T-helper 1 cell treated with Interleukin-12 subunit alpha and Interleukin-12 subunit beta and Interleukin-4 antibody, amounts not matched to agents 30 μg/mL and 1 μg/mL, for 36 hours (primary cell): ENCODE measurements around the gene FRRS1L.

Source experiments
- H3K27ac Mint-ChIP-seq: one replicate; pipeline ENCODE4 v1.8.0; 2021; ENCODE audit warnings: mild to moderate bottlenecking, mixed read lengths
- H3K27me3 Mint-ChIP-seq: one replicate; pipeline ENCODE4 v1.8.0; 2021; ENCODE audit warnings: low read depth, mixed read lengths
- H3K36me3 Mint-ChIP-seq: one replicate; pipeline ENCODE4 v1.8.0; 2021; ENCODE audit warnings: low read depth, mixed read lengths
- H3K4me1 Mint-ChIP-seq: one replicate; pipeline ENCODE4 v1.8.0; 2021; ENCODE audit warnings: low read depth, mixed read lengths
- H3K4me3 Mint-ChIP-seq: one replicate; pipeline ENCODE4 v1.8.0; 2021; ENCODE audit warnings: mild to moderate bottlenecking, moderate library complexity, mixed read lengths
- H3K9me3 Mint-ChIP-seq: one replicate; pipeline ENCODE4 v1.8.0; 2021; ENCODE audit warnings: mixed read lengths

The FRRS1L gene

GRCh38 chr9:109162677-109163076, 4.4 kb downstream of the FRRS1L start:
- Mint-ChIP-seq H3K27ac (no peak overlapping the region), H3K9me3 (peaks cover 11% of the 10 kb centered on the region), H3K4me3 (no peak overlapping the region), H3K27me3 (peaks cover 57% of the 10 kb centered on the region), H3K4me1 (peaks cover 2% of the 10 kb centered on the region), H3K36me3 (peaks cover 1% of the 10 kb centered on the region)

DNA sequence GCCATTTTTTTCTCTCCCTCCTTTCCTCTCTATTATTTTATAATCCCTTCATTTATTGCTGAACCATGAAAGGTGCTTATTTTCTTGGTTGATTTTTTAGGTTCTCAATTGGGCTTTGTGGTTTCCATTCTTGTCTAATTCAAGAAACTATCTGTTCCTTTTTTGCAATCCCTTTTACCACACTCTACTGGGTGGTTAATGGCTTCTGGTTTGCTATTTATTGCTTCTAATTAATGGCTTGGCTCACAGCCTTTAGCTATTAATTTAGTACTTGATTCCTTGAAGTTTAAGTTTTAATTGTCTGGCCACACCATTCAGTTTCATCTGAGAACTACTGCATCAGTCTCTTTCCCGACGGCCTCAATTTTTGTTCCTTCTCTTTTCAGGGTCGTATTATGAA, 5.6 kb downstream of the FRRS1L start:
- Mint-ChIP-seq H3K9me3 (peaks cover 11% of the 10 kb centered on the region), H3K4me3 (no peak overlapping the region), H3K36me3 (peaks cover 1% of the 10 kb centered on the region), H3K27ac (no peak overlapping the region), H3K4me1 (no peaks in the 10 kb centered on the region), H3K27me3 (peaks cover 54% of the 10 kb centered on the region)

DNA sequence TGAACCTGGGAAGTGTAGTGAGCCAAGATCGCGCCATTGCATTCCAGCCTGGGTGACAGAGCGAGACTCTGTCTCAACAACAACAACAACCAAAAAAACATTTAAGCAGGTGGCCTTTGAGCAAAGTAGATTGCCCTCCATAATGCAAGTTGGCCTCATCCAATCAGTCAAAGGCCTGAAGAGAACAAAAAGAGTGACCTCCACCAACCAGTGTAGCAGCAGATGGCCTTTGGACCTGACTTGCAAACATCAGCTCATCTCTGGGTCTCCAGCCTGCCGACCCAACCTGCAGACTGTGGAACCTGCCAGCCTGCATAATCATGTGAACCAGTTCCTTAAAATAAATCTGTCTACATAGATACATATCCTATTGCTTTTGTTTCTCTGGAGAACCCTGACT, 7.5 kb downstream of the FRRS1L start:
- no peaks in the 10 kb centered on the region for H3K4me1 Mint-ChIP-seq
- H3K4me3 Mint-ChIP-seq: no peak overlapping the region
- peaks cover 39% of the 10 kb centered on the region for H3K27me3 Mint-ChIP-seq
- peaks cover 4% of the 10 kb centered on the region for H3K9me3 Mint-ChIP-seq
- no peaks in the 10 kb centered on the region for H3K36me3 Mint-ChIP-seq
- no peak overlapping the region for H3K27ac Mint-ChIP-seq

- no peak overlapping the region for H3K4me3 Mint-ChIP-seq
- no peak overlapping the region for H3K27ac Mint-ChIP-seq
- H3K9me3 Mint-ChIP-seq: peaks cover 14% of the 10 kb centered on the region
- H3K36me3 Mint-ChIP-seq: no peaks in the 10 kb centered on the region
- H3K27me3 Mint-ChIP-seq: peaks cover 34% of the 10 kb centered on the region
- H3K4me1 Mint-ChIP-seq: no peaks in the 10 kb centered on the region
These were observed 8.4 kb downstream of the FRRS1L start for GRCh38 chr9:109158651-109159050.

DNA sequence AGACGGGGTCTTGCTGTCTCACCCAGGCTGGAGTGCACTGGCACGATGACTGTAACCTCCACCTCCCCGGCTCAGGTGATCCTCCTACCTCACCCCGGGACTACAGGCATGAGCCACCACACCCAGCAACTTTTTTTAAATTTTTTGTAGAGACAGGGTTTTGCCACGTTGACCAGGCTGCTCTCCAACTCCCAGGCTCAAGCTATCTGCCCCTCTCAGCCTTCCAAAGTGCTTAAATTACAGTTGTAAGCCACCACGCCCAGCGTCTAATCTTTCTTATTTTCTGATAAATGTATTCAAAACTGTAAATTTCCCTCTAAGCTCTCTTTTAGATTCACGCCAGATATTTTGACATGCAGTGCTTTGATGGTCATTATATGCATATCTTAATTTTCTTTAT, 10.3 kb downstream of the FRRS1L start:
- H3K27me3 Mint-ChIP-seq: peaks cover 27% of the 10 kb centered on the region
- H3K4me3 Mint-ChIP-seq: no peak overlapping the region
- no peaks in the 10 kb centered on the region for H3K36me3 Mint-ChIP-seq
- H3K9me3 Mint-ChIP-seq: peaks cover 21% of the 10 kb centered on the region
- H3K27ac Mint-ChIP-seq: no peak overlapping the region
- no peaks in the 10 kb centered on the region for H3K4me1 Mint-ChIP-seq

DNA sequence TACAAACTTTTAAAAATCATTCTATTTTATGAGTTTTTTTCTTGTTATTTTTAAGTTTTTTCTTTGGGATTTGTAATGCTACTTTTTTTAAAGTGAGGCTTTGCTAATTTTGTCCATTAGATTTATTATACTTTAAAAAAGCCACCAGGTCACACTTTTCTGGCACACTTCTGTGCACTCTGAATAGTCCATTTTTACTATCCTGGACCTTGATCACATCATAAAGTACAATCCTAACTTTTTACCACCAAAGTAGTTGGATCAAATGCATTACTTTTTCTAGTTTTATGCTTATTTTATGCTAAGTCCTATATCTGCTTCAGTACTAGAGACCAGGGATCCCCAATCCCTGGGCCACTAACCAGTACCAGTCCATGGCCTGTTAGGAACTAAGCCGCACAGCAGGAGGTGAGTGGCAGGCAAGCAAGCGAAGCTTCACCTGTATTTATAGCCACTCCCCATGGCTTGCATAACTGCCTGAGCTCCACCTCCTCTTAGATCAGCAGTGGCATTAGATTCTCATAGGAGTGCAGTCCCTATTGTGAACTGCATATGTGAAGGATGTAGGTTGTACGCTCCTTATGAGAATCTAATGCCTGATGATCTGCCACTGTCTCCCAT, 16.0 kb downstream of the FRRS1L start:
- Mint-ChIP-seq H3K36me3 (no peaks in the 10 kb centered on the region), H3K4me3 (no peak overlapping the region), H3K9me3 (peaks cover 17% of the 10 kb centered on the region), H3K4me1 (no peaks in the 10 kb centered on the region), H3K27ac (no peak overlapping the region), H3K27me3 (peaks cover 12% of the 10 kb centered on the region)

DNA sequence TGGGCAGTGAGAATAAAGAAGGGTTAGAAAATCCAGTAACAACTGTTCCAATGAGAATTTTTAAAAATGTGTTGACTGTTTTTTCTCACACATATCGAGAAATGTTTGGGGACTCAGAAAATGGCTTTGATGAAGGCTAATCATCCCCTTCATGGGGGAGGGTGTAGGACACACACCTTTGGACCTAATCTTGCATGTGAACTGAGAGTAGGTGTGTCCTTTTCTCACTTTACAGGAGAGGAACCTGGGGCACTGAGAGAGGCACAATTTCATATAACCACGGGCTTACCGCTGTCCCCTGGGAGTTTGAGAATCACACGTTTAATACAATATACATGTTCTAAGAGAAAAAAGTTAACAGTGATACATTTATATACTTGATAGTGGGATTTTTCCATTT, 17.3 kb downstream of the FRRS1L start:
- H3K9me3 Mint-ChIP-seq: peaks cover 17% of the 10 kb centered on the region
- H3K27ac Mint-ChIP-seq: no peak overlapping the region

DNA sequence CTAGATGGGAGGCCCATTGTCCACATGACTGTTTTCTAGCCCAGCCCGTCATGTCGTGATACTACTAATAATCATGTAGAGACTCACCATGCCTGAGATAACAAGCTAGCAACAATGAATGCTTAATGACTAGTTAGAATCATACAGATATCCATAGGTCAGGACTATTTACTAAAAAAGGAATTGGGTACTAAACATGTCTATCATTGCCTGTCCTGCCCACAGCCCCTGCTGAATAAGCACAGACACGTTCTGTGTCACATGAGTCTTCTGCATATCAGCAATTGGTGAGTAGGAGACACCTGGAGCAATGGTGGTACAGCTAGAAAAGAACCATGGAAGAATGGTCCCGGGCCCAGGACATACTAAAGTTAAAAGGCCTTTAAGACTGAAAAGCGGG, 18.0 kb downstream of the FRRS1L start:
- peaks cover 12% of the 10 kb centered on the region for H3K9me3 Mint-ChIP-seq
- peaks cover 11% of the 10 kb centered on the region for H3K27me3 Mint-ChIP-seq
- no peaks in the 10 kb centered on the region for H3K36me3 Mint-ChIP-seq
- no peaks in the 10 kb centered on the region for H3K4me1 Mint-ChIP-seq
- H3K27ac Mint-ChIP-seq: no peak overlapping the region
- H3K4me3 Mint-ChIP-seq: no peak overlapping the region

More for the DNA sequence above, 17.3 kb downstream of the FRRS1L start:
- Mint-ChIP-seq H3K4me3 (no peak overlapping the region), H3K27me3 (peaks cover 11% of the 10 kb centered on the region), H3K36me3 (no peaks in the 10 kb centered on the region), H3K4me1 (no peaks in the 10 kb centered on the region)

GRCh38 chr9:109145051-109145450, 22.0 kb downstream of the FRRS1L start:
- no peaks in the 10 kb centered on the region for H3K9me3 Mint-ChIP-seq
- no peaks in the 10 kb centered on the region for H3K36me3 Mint-ChIP-seq
- H3K4me3 Mint-ChIP-seq: no peak overlapping the region
- peaks cover 3% of the 10 kb centered on the region for H3K4me1 Mint-ChIP-seq
- peaks cover 15% of the 10 kb centered on the region for H3K27me3 Mint-ChIP-seq
- no peak overlapping the region for H3K27ac Mint-ChIP-seq

DNA sequence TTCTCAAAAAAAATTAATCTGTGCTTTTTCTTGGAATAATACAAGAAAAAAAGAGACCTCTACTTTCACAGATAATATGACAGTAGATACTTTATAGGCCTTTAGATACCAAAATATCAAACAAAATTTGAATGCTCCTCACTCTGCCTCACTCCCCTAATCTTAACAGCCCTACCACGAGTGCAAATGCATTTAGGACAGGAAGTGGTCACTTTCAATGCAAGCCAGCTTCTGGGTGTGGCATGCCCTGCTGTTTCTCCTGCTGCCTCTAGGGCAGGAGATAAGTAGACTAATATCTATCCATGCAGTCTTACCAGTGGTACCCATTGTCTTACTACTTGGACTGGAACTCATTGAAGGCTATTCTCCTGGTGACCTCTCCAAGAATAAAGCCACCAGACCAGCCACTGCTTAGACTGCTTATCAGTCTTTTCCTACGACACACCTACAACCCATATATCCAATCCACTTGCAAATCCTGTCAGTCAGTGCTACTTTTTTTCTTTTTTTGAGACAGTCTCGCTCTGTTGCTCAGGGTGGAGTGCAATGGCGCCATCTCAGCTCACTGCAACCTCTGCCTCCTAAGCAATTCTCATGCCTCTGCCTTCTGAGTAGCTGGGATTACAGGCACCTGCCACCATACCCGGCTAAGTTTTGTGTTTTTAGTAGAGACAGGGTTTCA, 23.0 kb downstream of the FRRS1L start:
- Mint-ChIP-seq H3K36me3 (no peaks in the 10 kb centered on the region), H3K4me1 (peaks cover 3% of the 10 kb centered on the region), H3K27ac (no peak overlapping the region), H3K27me3 (peaks cover 22% of the 10 kb centered on the region), H3K4me3 (no peak overlapping the region), H3K9me3 (no peaks in the 10 kb centered on the region)

DNA sequence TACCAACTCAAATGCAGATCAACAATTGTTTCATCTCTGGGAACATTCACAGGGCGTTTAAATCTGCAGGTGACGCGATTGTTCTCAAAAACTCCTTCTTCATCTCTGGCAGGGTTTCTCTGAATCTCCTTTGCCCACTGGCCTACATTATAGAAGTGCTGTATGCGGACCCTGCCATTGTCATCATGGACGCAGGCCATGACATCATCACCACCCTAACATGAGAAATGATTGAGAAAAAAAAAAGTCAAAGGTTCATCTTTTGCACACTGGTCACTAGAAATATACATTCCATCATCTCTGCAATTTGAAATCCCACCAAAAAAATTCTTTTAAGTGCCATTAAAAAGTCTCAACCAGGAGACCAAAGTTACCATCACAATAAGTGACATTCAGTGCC, 25.7 kb downstream of the FRRS1L start:
- no peaks in the 10 kb centered on the region for H3K9me3 Mint-ChIP-seq
- no peaks in the 10 kb centered on the region for H3K36me3 Mint-ChIP-seq

DNA sequence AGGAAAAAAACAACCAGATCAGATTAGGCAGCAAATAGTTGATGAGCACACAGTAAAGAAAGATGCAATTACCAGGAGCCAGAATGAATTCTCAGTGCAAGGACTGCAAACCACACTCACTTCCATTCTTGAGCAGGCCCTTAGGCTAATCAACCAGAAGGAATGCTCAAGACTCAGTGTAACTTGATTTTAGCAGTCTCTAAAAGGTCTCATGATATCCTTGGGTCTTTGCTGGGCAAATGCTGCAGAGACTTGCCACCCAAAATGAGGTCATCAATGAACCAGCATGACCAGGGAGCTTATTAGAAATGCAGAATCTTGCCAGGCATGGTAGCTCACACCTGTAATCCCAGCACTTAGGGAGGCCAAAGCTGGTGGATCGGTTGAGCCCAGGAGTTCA, 27.2 kb downstream of the FRRS1L start:
- Mint-ChIP-seq H3K9me3 (no peaks in the 10 kb centered on the region), H3K36me3 (no peaks in the 10 kb centered on the region), H3K27me3 (peaks cover 21% of the 10 kb centered on the region), H3K27ac (no peak overlapping the region), H3K4me3 (no peak overlapping the region), H3K4me1 (peaks cover 3% of the 10 kb centered on the region)

More for the DNA sequence above, 25.7 kb downstream of the FRRS1L start:
- Mint-ChIP-seq H3K4me1 (peaks cover 3% of the 10 kb centered on the region), H3K27ac (no peak overlapping the region), H3K27me3 (peaks cover 21% of the 10 kb centered on the region), H3K4me3 (no peak overlapping the region)

DNA sequence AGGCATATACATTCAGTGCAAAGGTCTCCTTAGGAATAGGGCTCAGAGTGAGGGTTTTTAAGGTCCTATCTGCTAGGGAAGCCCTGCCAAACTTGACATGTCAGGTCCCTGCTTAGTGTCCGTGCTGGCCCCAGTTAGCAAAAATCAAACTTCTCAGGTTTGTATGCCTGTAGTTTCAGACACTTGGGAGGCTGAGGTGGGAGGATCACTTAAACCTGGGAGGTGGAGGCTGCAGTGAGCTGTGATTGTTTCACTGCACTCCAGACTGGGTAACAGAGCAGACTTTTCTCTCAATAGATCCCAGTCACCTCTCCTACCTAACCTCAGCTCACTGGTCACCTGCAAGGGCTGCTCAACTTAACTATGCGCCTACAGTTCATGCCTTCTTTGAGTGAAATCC, 28.6 kb downstream of the FRRS1L start:
- H3K27me3 Mint-ChIP-seq: peaks cover 30% of the 10 kb centered on the region

GRCh38 chr9:109134167-109134578, 32.9 kb downstream of the FRRS1L start:
- H3K4me3 Mint-ChIP-seq: no peak overlapping the region
- no peak overlapping the region for H3K27ac Mint-ChIP-seq
- H3K4me1 Mint-ChIP-seq: no peaks in the 10 kb centered on the region
- no peaks in the 10 kb centered on the region for H3K36me3 Mint-ChIP-seq
- H3K9me3 Mint-ChIP-seq: no peaks in the 10 kb centered on the region
- H3K27me3 Mint-ChIP-seq: peaks cover 19% of the 10 kb centered on the region

More for the DNA sequence above, 28.6 kb downstream of the FRRS1L start:
- Mint-ChIP-seq H3K27ac (no peak overlapping the region), H3K4me3 (no peak overlapping the region), H3K4me1 (no peaks in the 10 kb centered on the region), H3K36me3 (no peaks in the 10 kb centered on the region), H3K9me3 (no peaks in the 10 kb centered on the region)

- no peaks in the 10 kb centered on the region for H3K4me1 Mint-ChIP-seq
- peaks cover 19% of the 10 kb centered on the region for H3K27me3 Mint-ChIP-seq
- no peaks in the 10 kb centered on the region for H3K36me3 Mint-ChIP-seq
- H3K9me3 Mint-ChIP-seq: no peaks in the 10 kb centered on the region
- no peak overlapping the region for H3K27ac Mint-ChIP-seq
- H3K4me3 Mint-ChIP-seq: no peak overlapping the region
These were observed 33.5 kb downstream of the FRRS1L start for GRCh38 chr9:109133533-109133932.
